SK-N-SH (cell line): ENCODE results near the gene MKS1. TPM values are rescaled to one million over a fixed set of nuclear protein-coding genes. Genes with fewer than 3 reads are reported as not detected.

ENCODE experiments used
- CTCF ChIA-PET: fragments of 300-600, 350-600 bp; formaldehyde crosslinking; extraction: SDS; loops from one replicate; lab custom pipeline; 2021; lab: Yijun Ruan, JAX
- POLR2A ChIA-PET: fragments of 350-600 bp; sonication (Branson Sonifier 250); formaldehyde crosslinking; extraction: SDS; loops from one replicate; lab custom pipeline; 2020; ENCODE audit warnings: antibody characterized with exemption, inconsistent platforms; lab: Yijun Ruan, JAX
- DNase-seq: peaks from one replicate; pipeline ENCODE4 v3.0.0; 2012
- H2AFZ ChIP-seq: fragments of 200-600 bp; sonication (generic); 2 replicates; pipeline ENCODE4 v1.8.1; 2016; ENCODE audit warnings: antibody characterized with exemption, mild to moderate bottlenecking, low read depth
- H3F3A ChIP-seq: fragments of 200-600 bp; sonication (generic); replicated peaks from 2 replicates; pipeline ENCODE3; 2016; ENCODE audit warnings: antibody characterized with exemption, mild to moderate bottlenecking; ENCODE audit not compliant: insufficient read depth
- H3K27ac ChIP-seq, 2 experiments: fragments of 200-500 bp in 1 of 2; fragments of 200-600 bp in 1 of 2; sonication (Bioruptor generic) in 1 of 2; sonication (generic), shearing (Covaris generic) in 1 of 2; 2 replicates each; pipeline versions ENCODE4 v1.5.1 to v1.6.1; 2014 to 2016; ENCODE audit warnings: low read depth in 2 of 2, inconsistent platforms in 1 of 2, low read length in 1 of 2, mild to moderate bottlenecking in 1 of 2, mixed read lengths in 1 of 2
- H3K27me3 ChIP-seq: fragments of 200-600 bp; sonication (generic), shearing (Covaris generic); 2 replicates; pipeline ENCODE4 v1.6.1; 2016; ENCODE audit warnings: mixed run types; ENCODE audit not compliant: insufficient read depth
- H3K36me3 ChIP-seq, 2 experiments: fragments of 200-500 bp in 1 of 2; fragments of 200-600 bp in 1 of 2; sonication (Bioruptor generic) in 1 of 2; sonication (generic) in 1 of 2; replicated peaks in 1 of 2; 2 replicates each; pipeline versions ENCODE3 to v1.5.1; 2014 to 2016; ENCODE audit warnings: low read length in 1 of 2, mild to moderate bottlenecking in 1 of 2; ENCODE audit not compliant: insufficient read depth in 2 of 2, control insufficient read depth in 1 of 2
- H3K4me1 ChIP-seq, 2 experiments: fragments of 200-500 bp in 1 of 2; fragments of 200-600 bp in 1 of 2; sonication (Bioruptor generic) in 1 of 2; sonication (generic), shearing (Covaris generic) in 1 of 2; 2 replicates each; pipeline versions ENCODE4 v1.5.1 to v1.6.1; 2014 to 2016; ENCODE audit warnings: low read depth in 1 of 2, low read length in 1 of 2, mixed run types in 1 of 2; ENCODE audit not compliant: insufficient read depth in 2 of 2, control insufficient read depth in 1 of 2
- H3K4me2 ChIP-seq: fragments of 200-600 bp; sonication (generic), shearing (Covaris generic); 2 replicates; pipeline ENCODE4 v1.6.1; 2017; ENCODE audit warnings: mixed run types
- H3K4me3 ChIP-seq, 2 experiments: fragments of 200-500 bp in 1 of 2; fragments of 200-600 bp in 1 of 2; sonication (Bioruptor generic) in 1 of 2; sonication (generic), shearing (Covaris generic) in 1 of 2; 2 replicates each; pipeline versions ENCODE4 v1.5.1 to v1.8.1; 2014 to 2016; ENCODE audit warnings: low read depth in 2 of 2, inconsistent platforms in 1 of 2, low read length in 1 of 2, mild to moderate bottlenecking in 1 of 2, mixed read lengths in 1 of 2, moderate library complexity in 1 of 2
- H3K79me2 ChIP-seq: fragments of 200-600 bp; sonication (generic); 2 replicates; pipeline ENCODE4 v1.8.1; 2017; ENCODE audit warnings: mild to moderate bottlenecking; ENCODE audit not compliant: insufficient read depth
- H3K9ac ChIP-seq: fragments of 200-600 bp; sonication (generic); 2 replicates; pipeline ENCODE4 v1.6.1; 2017; ENCODE audit warnings: mixed run types
- H3K9me2 ChIP-seq: fragments of 200-600 bp; sonication (generic); 2 replicates; pipeline ENCODE4 v1.6.1; 2017; ENCODE audit warnings: mixed run types
- H3K9me3 ChIP-seq: fragments of 200-600 bp; sonication (generic); 2 replicates; pipeline ENCODE4 v1.6.1; 2017; ENCODE audit warnings: mixed run types, mild to moderate bottlenecking, moderate library complexity
- H4K20me1 ChIP-seq: fragments of 200-600 bp; sonication (generic); 2 replicates; pipeline ENCODE4 v1.6.1; 2017; ENCODE audit warnings: mild to moderate bottlenecking, mixed run types; ENCODE audit not compliant: insufficient read depth
- CHD2 ChIP-seq: fragments of 150-350 bp; IDR thresholded peaks from 2 replicates; pipeline ENCODE4 v1.6.1; 2018; ENCODE audit warnings: low read length; ENCODE audit not compliant: partially characterized antibody
- JUND ChIP-seq: IDR thresholded peaks from 2 replicates; pipeline ENCODE4 v1.4.0; 2012
- MEF2A ChIP-seq: IDR thresholded peaks from 2 replicates; pipeline ENCODE4 v1.4.0; 2012; ENCODE audit warnings: low read depth, borderline replicate concordance
- MXI1 ChIP-seq: IDR thresholded peaks from 2 replicates; pipeline ENCODE4 v1.6.1; 2012; ENCODE audit warnings: mild to moderate bottlenecking, low read depth, low read length, improper control_type of control experiment
- RCOR1 ChIP-seq: fragments of 150-350 bp; IDR thresholded peaks from 2 replicates; pipeline ENCODE4 v1.6.1; 2017; ENCODE audit warnings: antibody characterized with exemption, low read length
- REST ChIP-seq: IDR thresholded peaks from 2 replicates; pipeline ENCODE4 v1.6.1; 2012; ENCODE audit warnings: mild to moderate bottlenecking, low read depth, low read length, moderate library complexity
- RFX5 ChIP-seq: IDR thresholded peaks from 2 replicates; pipeline ENCODE4 v1.6.1; 2012; ENCODE audit warnings: mild to moderate bottlenecking, improper control_type of control experiment, low read length
- RXRA ChIP-seq: IDR thresholded peaks from 2 replicates; pipeline ENCODE4 v1.4.0; 2012; ENCODE audit warnings: low read depth, mild to moderate bottlenecking, borderline replicate concordance
- SIN3A ChIP-seq: IDR thresholded peaks from 2 replicates; pipeline ENCODE4 v1.6.1; 2012; ENCODE audit warnings: low read depth, mild to moderate bottlenecking, low read length, moderate library complexity, borderline replicate concordance
- SMC3 ChIP-seq: IDR thresholded peaks from 2 replicates; pipeline ENCODE4 v1.6.1; 2012; ENCODE audit warnings: low read depth, low read length, improper control_type of control experiment
- TCF12 ChIP-seq: IDR thresholded peaks from 2 replicates; pipeline ENCODE4 v1.4.0; 2012
- TEAD4 ChIP-seq: IDR thresholded peaks from 2 replicates; pipeline ENCODE4 v1.4.0; 2012; ENCODE audit warnings: mild to moderate bottlenecking, borderline replicate concordance; ENCODE audit not compliant: insufficient read depth
- USF2 ChIP-seq: fragments of 150-350 bp; IDR thresholded peaks from 2 replicates; pipeline ENCODE4 v1.6.1; 2017; ENCODE audit warnings: antibody characterized with exemption, low read length, low read depth, borderline replicate concordance
- ZBTB33 ChIP-seq: IDR thresholded peaks from 2 replicates; pipeline ENCODE4 v1.4.0; 2012; ENCODE audit warnings: low read depth, borderline replicate concordance
- WGBS: methylation state at CpG from one replicate; pipeline ENCODE4 v1.1.6; 2017; ENCODE audit warnings: low lambda C conversion rate; 5-methylcytosine and 5-hydroxymethylcytosine counted together
- polyA plus RNA-seq, 3 experiments: library from polyadenylated mRNA; depleted of rRNA; stranded (reverse); fragments of >200 nt; gene quantifications; 2 replicates each; pipeline ENCODE4 v1.2.3, GENCODE V29; 2012

MKS1 gene
- polyA plus RNA-seq, 1 of the 3 experiments (the other 2 are of a cell fraction) = 28.5 TPM

GRCh38 chr17:58238147-58238634 lies 19.1 kb upstream of the MKS1 start, which contains the start of gene LPO:
Gene LPO, plus strand, starts transcription at chr17:58238584. Its CDS starts 4,396 bp downstream, at chr17:58242980.
- Histone ChIP-seq H3K36me3 (no peaks in the 10 kb centered on the region), H4K20me1 (no peaks in the 10 kb centered on the region), H2AFZ (no peak within 1 kb of the TSS), H3F3A (no peaks in the 10 kb centered on the region), H3K27ac (no peak within 1 kb of the TSS), H3K9ac (no peak within 1 kb of the TSS), H3K27me3 (peaks cover 83% of the 10 kb centered on the region), H3K9me3 (no peaks in the 10 kb centered on the region), H3K79me2 (no peaks in the 10 kb centered on the region), H3K9me2 (no peaks in the 10 kb centered on the region), H3K4me3 (no peak within 1 kb of the TSS), H3K4me2 (no peak within 1 kb of the TSS), H3K4me1 (no peaks in the 10 kb centered on the region)
- TF ChIP-seq RCOR1 = no peak
- TF ChIP-seq MXI1 = no peak
- TF ChIP-seq TEAD4 = no peak
- TF ChIP-seq SIN3A = no peak
- TF ChIP-seq RFX5 = no peak
- TF ChIP-seq SMC3 = no peak
- POLR2A ChIA-PET = no interaction called here
- DNase-seq = no peak
- WGBS = 17% methylated on average over 5 of the region's 5 CpGs
- CTCF ChIA-PET = interaction anchor here (0.7 to 5.9 kb wide), 8 partner anchors 9 to 179 kb away, joined by 3 to 73 read pairs (median 4); partner anchors contain the start of genes MKS1 and RNF43

- Histone ChIP-seq H3F3A (no peaks in the 10 kb centered on the region), H3K4me3 (no peak overlapping the region), H3K27me3 (peaks cover 65% of the 10 kb centered on the region), H3K79me2 (no peaks in the 10 kb centered on the region), H3K4me1 (no peaks in the 10 kb centered on the region), H3K36me3 (no peaks in the 10 kb centered on the region), H3K27ac (no peak overlapping the region), H3K9me2 (no peaks in the 10 kb centered on the region), H4K20me1 (no peaks in the 10 kb centered on the region), H2AFZ (no peak overlapping the region), H3K9me3 (no peaks in the 10 kb centered on the region), H3K4me2 (no peak overlapping the region)
- 5% methylated on average over 2 of the region's 2 CpGs for WGBS
- CTCF ChIA-PET = interaction anchor here (0.6 to 5.9 kb wide), 5 partner anchors 14 to 1709 kb away, joined by 3 to 73 read pairs (median 3); partner anchors contain the start of genes MKS1 and RNF43
- no peak for DNase-seq
- POLR2A ChIA-PET = no interaction called here
- no peak for TF ChIP-seq JUND
- TF ChIP-seq CHD2 = no peak
- no peak for TF ChIP-seq TEAD4
- no peak for TF ChIP-seq MEF2A
- no peak for TF ChIP-seq TCF12
- TF ChIP-seq RCOR1 = no peak
- TF ChIP-seq USF2 = no peak
- TF ChIP-seq ZBTB33 = no peak
- TF ChIP-seq REST = no peak
- no peak for TF ChIP-seq RXRA
- TF ChIP-seq, all 33 proteins: peak for 0
- H3K9ac ChIP-seq = no peak overlapping the region
Measured at GRCh38 chr17:58236394-58236793, 17.3 kb upstream of the MKS1 start.
